ENCODE results near the gene SNF8.

The SNF8 gene

GRCh38 chr17:48928876-48929811 lies 15.5 kb downstream of the SNF8 start:
- no peak for DNase-seq

- DNase-seq, result no peak
Measured at GRCh38 chr17:48927978-48928745, 16.5 kb downstream of the SNF8 start.

- DNase-seq, result no peak
Measured at GRCh38 chr17:48925991-48926342, 18.7 kb downstream of the SNF8 start.

GRCh38 chr17:48925251-48925990 lies 19.2 kb downstream of the SNF8 start:
- no peak for DNase-seq

GRCh38 chr17:48915459-48916282 lies 29.0 kb downstream of the SNF8 start:
- DNase-seq, result peak; percentile 69

- no peak for DNase-seq
Measured at GRCh38 chr17:48912476-48912875, 32.2 kb downstream of the SNF8 start.

GRCh38 chr17:48910370-48910769 lies 34.3 kb downstream of the SNF8 start:
- no peak for DNase-seq

GRCh38 chr17:48909783-48910182 lies 34.9 kb downstream of the SNF8 start:
- no peak for DNase-seq

GRCh38 chr17:48908853-48909394 lies 35.7 kb downstream of the SNF8 start:
- peak; percentile 98 for DNase-seq

- peak; percentile 94 for DNase-seq
Measured at GRCh38 chr17:48908047-48908843, 36.4 kb downstream of the SNF8 start, which contains the start of gene UBE2Z. Gene UBE2Z, plus strand, starts transcription at chr17:48908407. Its CDS starts 97 bp downstream, at chr17:48908504.

- no peak for DNase-seq
Measured at GRCh38 chr17:48907713-48908046, 37.0 kb downstream of the SNF8 start.

- no peak for DNase-seq
Measured at GRCh38 chr17:48905987-48906515, 38.6 kb downstream of the SNF8 start.

GRCh38 chr17:48904428-48904827 lies 40.2 kb downstream of the SNF8 start:
- DNase-seq, result no peak

GRCh38 chr17:48903401-48903800 lies 41.2 kb downstream of the SNF8 start:
- DNase-seq, result no peak

- no peak for DNase-seq
Measured at GRCh38 chr17:48901241-48901640, 43.4 kb downstream of the SNF8 start.

GRCh38 chr17:48894886-48895285 lies 49.8 kb downstream of the SNF8 start:
- no peak for DNase-seq

- no peak for DNase-seq
Measured at GRCh38 chr17:48893646-48894508, 50.8 kb downstream of the SNF8 start.

GRCh38 chr17:48892940-48893645 lies 51.5 kb downstream of the SNF8 start:
- peak; percentile 27 for DNase-seq

- no peak for DNase-seq
Measured at GRCh38 chr17:48890086-48890485, 54.6 kb downstream of the SNF8 start.

Measured in stimulated activated CD4-positive, alpha-beta T cell treated with anti-CD3 and anti-CD28 coated beads, Interleukin-15, amount 100 ng/mL, for 24 hours (primary cell).